Hepatocyte (in vitro differentiated cells): ENCODE measurements around the gene IQGAP2. TPM values are rescaled to one million over a fixed set of nuclear protein-coding genes. Genes with fewer than 3 reads are reported as not detected.

Experiments used
- DNase-seq: peaks from one replicate; pipeline ENCODE4 v3.0.0-alpha.2; 2016; ENCODE audit warnings: low spot score
- H2AFZ ChIP-seq: fragments of 200-600 bp; sonication (generic); 2 replicates; pipeline ENCODE4 v1.6.0; 2016; ENCODE audit warnings: antibody characterized with exemption, mild to moderate bottlenecking
- H3K27ac ChIP-seq: fragments of 200-600 bp; sonication (generic); 2 replicates; pipeline ENCODE4 v1.5.1; 2016; ENCODE audit warnings: mild to moderate bottlenecking
- H3K27me3 ChIP-seq: fragments of 200-600 bp; sonication (generic); 2 replicates; pipeline ENCODE4 v1.6.1; 2016
- H3K36me3 ChIP-seq: fragments of 200-600 bp; sonication (generic); replicated peaks from 2 replicates; pipeline ENCODE4 v1.5.1; 2016; ENCODE audit warnings: low read depth; ENCODE audit not compliant: insufficient read depth
- H3K4me1 ChIP-seq: fragments of 200-600 bp; sonication (generic); 2 replicates; pipeline ENCODE4 v1.5.1; 2016; ENCODE audit warnings: mild to moderate bottlenecking, moderate library complexity; ENCODE audit not compliant: insufficient read depth
- H3K4me2 ChIP-seq: fragments of 200-600 bp; sonication (generic); 2 replicates; pipeline ENCODE4 v1.6.0; 2016
- H3K4me3 ChIP-seq: fragments of 200-600 bp; sonication (generic); 2 replicates; pipeline ENCODE4 v1.5.1; 2016; ENCODE audit warnings: mild to moderate bottlenecking
- H3K79me2 ChIP-seq: fragments of 200-600 bp; sonication (generic); 2 replicates; pipeline ENCODE4 v1.6.0; 2017; ENCODE audit warnings: mild to moderate bottlenecking
- H3K9me2 ChIP-seq: fragments of 200-600 bp; sonication (generic); replicated peaks from 2 replicates; pipeline ENCODE4 v1.6.0; 2017; ENCODE audit warnings: mild to moderate bottlenecking; ENCODE audit not compliant: insufficient read depth
- H3K9me3 ChIP-seq: fragments of 200-600 bp; sonication (generic); 2 replicates; pipeline ENCODE4 v1.5.1; 2016; ENCODE audit warnings: low read depth, mild to moderate bottlenecking
- H4K20me1 ChIP-seq: fragments of 200-600 bp; sonication (generic); 2 replicates; pipeline ENCODE4 v1.6.0; 2016; ENCODE audit warnings: mild to moderate bottlenecking; ENCODE audit not compliant: insufficient read depth, poor library complexity, severe bottlenecking
- CTCF ChIP-seq: fragments of 200-600 bp; sonication (generic); IDR thresholded peaks from 2 replicates; pipeline ENCODE4 v1.5.1; 2016; ENCODE audit warnings: antibody characterized with exemption, mild to moderate bottlenecking; ENCODE audit not compliant: poor library complexity
- EZH2 ChIP-seq: fragments of 200-600 bp; sonication (generic); IDR thresholded peaks from 2 replicates; pipeline ENCODE4 v1.6.1; 2016; ENCODE audit warnings: antibody characterized with exemption, mild to moderate bottlenecking, borderline replicate concordance
- EZH2phosphoT487 ChIP-seq: fragments of 200-600 bp; sonication (generic); IDR thresholded peaks from one replicate; pipeline ENCODE4 v1.6.1; 2018; ENCODE audit warnings: antibody characterized with exemption, mild to moderate bottlenecking, low read depth, moderate library complexity; ENCODE audit not compliant: unreplicated experiment, severe bottlenecking
- whole genome bisulfite sequencing: methylation state at CpG from one replicate; pipeline ENCODE4 v1.1.6; 2016; ENCODE audit warnings: low lambda C conversion rate; ENCODE audit errors: missing lambda C conversion rate; 5-methylcytosine and 5-hydroxymethylcytosine counted together
- polyA plus RNA-seq: library from polyadenylated mRNA; unstranded; fragments of >200 nt; fragmentation: Nextera tagmentation; extraction: Ambion mirVana; gene quantifications from 2 replicates; pipeline ENCODE4 v1.2.1, GENCODE V29; 2016
- total RNA-seq: library from RNA; depleted of rRNA; stranded (reverse); fragments of >200 nt; gene quantifications from 2 replicates; pipeline ENCODE4 v1.2.3, GENCODE V29; 2014

Gene IQGAP2
- total and polyA plus RNA-seq, 2 experiments from 2014 or later = 37.2 to 78.9 TPM

- H3K9me3 ChIP-seq = no peaks in the 10 kb centered on the region
- H3K27ac ChIP-seq = no peak overlapping the region
- no peaks in the 10 kb centered on the region for H3K9me2 ChIP-seq
- TF ChIP-seq EZH2phosphoT487 (no peak), EZH2 (no peak), CTCF (no peak)
- no peaks in the 10 kb centered on the region for H4K20me1 ChIP-seq
- no peak overlapping the region for H3K4me2 ChIP-seq
- H3K4me1 ChIP-seq = peaks cover 7% of the 10 kb centered on the region
- H3K36me3 ChIP-seq = no peaks in the 10 kb centered on the region
- no peak for DNase-seq
- WGBS = 76% methylated on average over 2 of the region's 2 CpGs
- no peak overlapping the region for H2AFZ ChIP-seq
- no peaks in the 10 kb centered on the region for H3K79me2 ChIP-seq
- H3K27me3 ChIP-seq = no peaks in the 10 kb centered on the region
- H3K4me3 ChIP-seq = no peak overlapping the region
Observed at GRCh38 chr5:76682387-76682786, 279.3 kb downstream of the IQGAP2 start.

GRCh38 chr5:76683816-76684731 lies 281.0 kb downstream of the IQGAP2 start:
- TF ChIP-seq EZH2phosphoT487 = no peak
- no peak for TF ChIP-seq CTCF
- no peak for TF ChIP-seq EZH2
- Histone ChIP-seq H3K4me2 (no peak overlapping the region), H4K20me1 (no peaks in the 10 kb centered on the region), H3K9me3 (no peaks in the 10 kb centered on the region), H2AFZ (no peak overlapping the region), H3K36me3 (no peaks in the 10 kb centered on the region), H3K9me2 (no peaks in the 10 kb centered on the region), H3K27me3 (no peaks in the 10 kb centered on the region), H3K4me1 (peaks cover 13% of the 10 kb centered on the region), H3K4me3 (no peak overlapping the region), H3K27ac (peak overlapping the region; percentile 66), H3K79me2 (no peaks in the 10 kb centered on the region)
- 70% methylated on average over 9 of the region's 9 CpGs for WGBS
- no peak for DNase-seq

GRCh38 chr5:76684756-76685519 lies 281.9 kb downstream of the IQGAP2 start:
- Histone ChIP-seq H3K9me3 (no peaks in the 10 kb centered on the region), H4K20me1 (no peaks in the 10 kb centered on the region), H3K4me3 (no peak overlapping the region), H3K27me3 (no peaks in the 10 kb centered on the region), H3K9me2 (no peaks in the 10 kb centered on the region), H2AFZ (no peak overlapping the region), H3K4me1 (peaks cover 21% of the 10 kb centered on the region), H3K36me3 (no peaks in the 10 kb centered on the region), H3K27ac (peak overlapping the region; percentile 66), H3K4me2 (no peak overlapping the region), H3K79me2 (no peaks in the 10 kb centered on the region)
- WGBS = 93% methylated on average over 5 of the region's 5 CpGs
- DNase-seq = no peak
- TF ChIP-seq CTCF = no peak
- no peak for TF ChIP-seq EZH2phosphoT487
- no peak for TF ChIP-seq EZH2
